Activated naive CD4-positive, alpha-beta T cell treated with anti-CD3 and anti-CD28 coated beads, Interleukin-2, amount 50 U/mL, for 16 hours (primary cell): ENCODE measurements around the gene KIN.
"Not testable (repeated sequence)": the region's sequence is repeated elsewhere in the genome, so short reads cannot be mapped to it uniquely, and the experiment has no call there.

Experiments used
- DNase-seq: peaks from one replicate; pipeline ENCODE4 v3.0.0-alpha.2; 2020

Gene KIN

DNA sequence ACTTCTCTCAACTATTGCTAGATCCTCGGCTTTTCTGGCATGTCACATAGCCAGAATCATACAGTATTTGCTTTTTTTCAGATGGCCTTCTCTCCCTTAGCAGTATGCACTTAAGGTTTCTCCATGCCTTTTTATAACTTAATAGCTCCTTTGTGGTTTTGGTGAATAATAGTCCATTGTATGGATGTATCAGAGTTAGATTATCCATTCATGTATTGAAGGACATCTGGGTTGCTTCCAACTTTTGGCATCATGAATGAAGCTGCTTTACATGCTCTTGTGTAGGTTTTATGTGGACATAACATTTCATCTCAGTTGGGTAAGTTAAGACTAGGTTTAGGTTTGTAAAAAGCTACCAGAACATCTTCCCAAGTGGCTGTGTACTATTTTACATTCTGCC, 4.7 kb upstream of the KIN start:
- DNase-seq = no peak

DNA sequence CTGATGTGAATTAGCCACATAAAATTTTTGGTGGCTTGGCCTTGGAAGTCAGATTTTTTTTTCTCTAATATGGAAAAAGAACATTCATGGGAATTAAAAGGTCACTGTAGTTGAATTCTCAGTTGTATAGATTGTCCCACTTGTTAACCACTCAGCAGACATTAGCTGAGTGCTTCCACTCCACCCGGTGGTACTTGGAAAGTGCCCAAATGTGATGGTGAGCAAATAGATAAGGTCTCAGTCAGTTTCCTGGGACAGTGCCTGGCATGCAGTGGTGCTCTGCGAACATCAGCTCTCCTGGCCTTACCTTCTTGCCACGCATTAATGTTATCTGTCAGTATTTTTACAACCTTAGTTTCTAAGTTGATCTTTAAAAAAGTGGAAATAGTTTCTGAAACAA, 1.6 kb upstream of the KIN start:
- no peak for DNase-seq

DNA sequence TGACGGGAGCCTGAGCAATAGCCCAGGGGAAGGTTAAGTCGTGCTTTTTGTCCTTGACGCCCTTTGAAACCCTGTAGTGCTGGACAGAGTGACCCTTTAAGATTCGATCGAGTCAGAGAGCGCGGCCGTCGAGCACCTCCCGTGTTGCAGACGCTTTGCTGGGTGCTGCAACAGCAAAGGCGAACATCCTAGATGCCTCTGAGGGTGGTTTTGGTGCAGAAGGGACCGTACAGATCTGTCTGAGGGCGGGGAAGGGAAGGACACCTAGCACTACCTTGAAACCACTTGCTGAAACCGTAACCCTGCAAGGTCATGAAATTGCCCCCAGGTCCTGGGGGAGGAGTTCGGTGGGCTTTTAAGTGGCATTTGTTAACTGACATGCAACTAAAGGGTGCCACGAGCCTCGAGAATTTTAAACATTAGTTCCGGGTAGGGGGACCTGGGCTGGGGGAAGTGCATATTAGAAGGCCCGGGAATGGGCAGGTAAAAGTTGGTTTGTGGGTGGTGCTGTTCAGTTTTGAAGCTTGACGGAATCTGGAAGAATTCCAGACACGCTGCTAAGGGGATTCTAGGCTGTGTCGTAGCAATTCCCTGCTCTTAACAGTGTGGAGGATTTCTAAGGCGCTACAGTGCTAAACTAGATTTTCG, 970 bp upstream of the KIN start:
- DNase-seq = no peak

DNA sequence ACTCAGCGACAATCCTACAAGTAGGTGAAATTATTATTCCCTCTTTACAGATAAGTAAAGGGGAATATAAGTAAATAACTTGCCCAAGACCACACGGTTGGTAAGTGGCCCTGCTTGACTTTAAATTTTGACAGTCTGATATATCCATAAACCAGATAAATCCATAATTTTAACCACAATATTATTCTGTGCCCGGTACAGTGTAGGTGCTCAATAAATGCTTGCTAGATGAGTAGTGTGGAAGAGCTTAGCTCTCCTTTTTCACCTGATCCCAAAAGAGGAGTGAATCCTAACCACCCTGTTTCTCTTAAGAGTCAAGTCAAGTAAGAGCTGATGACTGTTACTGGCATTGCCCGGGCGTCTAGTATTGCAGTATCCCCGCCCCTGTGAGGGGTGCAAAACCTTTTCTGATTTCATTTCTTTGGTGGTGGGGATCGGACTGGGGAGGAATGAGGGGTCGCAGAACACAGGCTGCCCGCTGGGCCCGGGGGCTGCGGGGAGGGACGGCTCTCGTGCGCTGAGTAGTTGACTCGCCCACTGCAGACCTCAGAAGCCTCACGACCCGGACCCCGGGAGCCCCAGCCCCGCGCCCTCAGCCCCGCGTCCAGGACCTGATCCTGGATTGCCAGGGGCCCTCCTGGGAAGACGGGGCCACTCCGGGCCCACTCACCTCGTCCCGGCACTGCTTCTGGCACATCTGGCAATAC, 490 bp downstream of the KIN start:
- peak; percentile 15 for DNase-seq

DNA sequence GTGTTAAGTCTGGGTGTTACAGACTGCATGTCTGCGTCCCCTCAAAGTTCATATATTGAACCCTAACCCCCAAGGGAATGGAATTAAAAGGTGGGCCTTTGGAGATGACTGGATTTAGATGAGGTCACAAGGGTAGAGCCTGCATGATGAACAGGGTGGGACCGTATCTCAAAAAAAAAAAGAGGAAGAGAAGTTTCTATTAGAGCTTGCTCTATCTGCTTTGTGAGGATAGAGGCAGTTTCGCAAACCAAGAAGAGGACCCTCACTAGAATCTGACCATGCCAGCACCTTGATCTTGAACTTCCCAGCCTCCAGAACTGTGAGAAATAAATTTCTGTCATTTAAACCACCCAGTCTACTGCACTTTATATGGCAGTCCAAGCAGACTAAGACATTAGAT, 1.4 kb downstream of the KIN start:
- DNase-seq = no peak

DNA sequence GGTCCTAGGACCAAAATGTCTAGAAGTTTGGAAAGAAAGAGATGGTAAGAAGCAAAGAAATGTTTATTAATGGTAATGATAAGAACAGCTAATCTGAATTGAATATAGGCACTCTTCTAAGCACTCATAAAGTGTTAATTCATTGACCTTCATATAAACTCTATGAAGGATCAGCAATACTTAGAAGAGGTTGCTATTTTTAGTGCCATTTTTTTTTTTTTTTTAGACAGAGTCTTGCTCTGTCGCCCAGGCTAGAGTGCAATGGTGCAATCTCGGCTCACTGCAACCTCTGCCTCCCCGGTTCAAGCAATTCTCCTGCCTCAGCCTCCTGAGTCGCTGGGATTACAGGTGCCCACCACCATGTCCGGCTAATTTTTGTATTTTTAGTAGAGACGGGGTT, 5.6 kb downstream of the KIN start:
- DNase-seq = not testable (repeated sequence)

DNA sequence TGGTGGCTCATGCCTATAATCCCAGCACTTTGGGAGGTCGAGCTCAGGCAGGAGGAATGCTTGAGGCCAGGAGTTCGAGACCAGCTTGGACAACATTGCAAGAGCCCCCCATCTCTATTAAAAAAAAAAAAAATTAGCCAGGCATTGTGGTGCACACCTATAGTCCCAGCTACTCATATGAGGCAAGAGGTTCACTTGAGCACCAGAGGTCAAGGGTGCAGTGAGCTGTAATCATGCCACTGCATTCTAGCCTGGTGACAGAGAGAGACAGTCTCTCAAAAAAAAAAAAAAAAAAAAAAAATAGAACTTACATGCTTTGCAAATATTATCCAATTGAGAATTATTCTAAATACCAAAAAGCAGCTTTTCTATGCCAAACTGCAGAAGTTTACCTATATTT, 11.0 kb downstream of the KIN start:
- DNase-seq = no peak

DNA sequence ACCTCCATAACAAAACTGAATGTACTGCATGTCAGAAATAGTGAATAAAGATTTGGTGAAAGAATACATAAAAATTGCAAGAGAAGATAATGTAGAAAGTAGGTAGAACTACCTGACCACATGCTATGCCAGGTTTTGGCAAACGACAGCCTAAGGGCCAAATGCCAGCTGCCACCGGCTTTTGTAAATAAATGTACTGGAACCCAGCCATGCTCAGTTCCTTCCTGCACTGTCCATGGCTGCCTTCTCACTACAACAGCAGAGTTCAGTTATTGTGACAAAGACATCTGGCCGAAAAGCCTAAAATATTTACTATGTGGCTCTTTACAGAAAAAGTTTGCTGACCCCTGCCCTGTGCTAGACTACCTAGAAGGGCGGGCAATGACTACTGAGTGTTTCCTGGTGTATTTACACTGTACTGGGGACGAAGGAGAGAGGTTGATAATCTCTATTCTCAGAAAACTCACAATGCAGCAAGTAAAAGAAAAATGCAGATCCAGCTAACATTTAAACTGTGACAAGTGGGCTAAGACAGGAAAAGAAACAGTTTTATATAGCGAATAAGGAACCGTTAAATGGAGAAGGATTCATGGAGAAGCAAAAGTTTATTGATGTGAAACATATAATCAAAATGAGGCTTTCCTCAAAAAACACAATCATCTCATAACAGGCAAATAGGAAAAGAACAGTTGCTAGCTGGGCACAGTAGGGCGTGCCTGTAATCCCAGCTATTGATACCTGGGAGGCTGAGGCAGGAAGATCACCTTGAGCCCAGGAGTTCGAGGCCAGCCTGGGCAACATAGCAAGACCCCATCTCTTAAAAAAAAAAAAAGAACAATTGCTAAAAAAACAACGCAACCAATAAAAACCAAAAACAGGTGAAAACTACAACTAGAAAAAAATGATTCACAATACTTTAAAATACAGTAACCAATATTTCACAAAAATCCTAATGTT, 13.7 kb downstream of the KIN start:
- DNase-seq = no peak

DNA sequence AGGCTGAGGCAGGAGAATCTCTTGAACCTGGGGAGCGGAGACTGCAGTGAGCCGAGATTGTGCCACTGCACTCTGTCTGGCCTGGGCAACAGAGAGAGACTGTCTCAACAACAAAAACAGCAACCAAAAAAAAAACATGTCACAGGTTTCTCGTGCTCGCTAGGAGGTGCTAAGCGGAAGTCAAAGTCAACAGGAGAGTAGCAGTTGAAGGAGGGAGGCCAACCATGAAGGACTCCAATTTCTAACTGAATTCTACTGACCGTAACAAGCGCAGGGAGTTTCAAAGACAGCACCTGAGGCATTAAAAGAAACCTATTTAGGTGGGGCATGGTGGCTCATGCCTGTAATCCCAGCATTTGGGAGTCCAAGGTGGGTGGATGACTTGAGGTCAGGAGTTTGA, 19.4 kb downstream of the KIN start:
- no peak for DNase-seq

DNA sequence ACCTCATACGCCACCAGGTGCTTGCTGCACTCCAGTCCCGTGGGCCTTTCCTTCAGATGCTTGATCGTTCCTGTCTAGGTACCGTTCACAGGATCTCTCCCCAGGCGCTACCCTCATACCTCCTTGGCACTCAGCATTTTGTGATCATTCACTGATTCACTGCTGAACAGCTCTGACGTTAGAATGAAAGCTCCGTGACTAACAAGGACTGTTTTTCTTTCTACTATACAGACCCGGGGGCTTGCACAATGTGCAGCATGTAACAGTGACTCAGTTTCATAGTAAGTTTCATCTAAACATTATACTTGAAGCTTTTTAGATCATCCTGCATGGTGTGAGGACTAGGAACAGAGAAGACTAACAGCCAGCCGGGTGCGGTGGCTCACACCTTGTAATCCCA, 20.6 kb downstream of the KIN start:
- no peak for DNase-seq

DNA sequence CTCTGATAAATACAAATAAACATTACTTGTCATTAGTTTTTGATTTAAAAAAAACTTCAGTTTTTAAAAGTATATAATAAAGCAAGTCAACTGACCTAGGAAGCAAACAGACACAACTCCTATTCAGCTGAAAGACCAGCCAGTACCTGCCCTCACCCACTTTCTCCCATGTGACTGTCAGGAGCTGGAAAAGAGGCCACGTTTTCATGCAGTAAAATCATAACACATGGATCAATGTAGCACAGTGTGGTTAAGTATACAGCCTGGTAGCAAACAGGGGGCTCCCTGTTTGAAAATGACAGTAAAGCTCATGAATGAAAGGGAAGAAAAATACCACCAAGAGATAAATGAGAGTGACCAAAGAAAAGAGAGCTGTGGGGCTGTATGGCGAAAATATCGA, 21.6 kb downstream of the KIN start:
- DNase-seq = no peak

DNA sequence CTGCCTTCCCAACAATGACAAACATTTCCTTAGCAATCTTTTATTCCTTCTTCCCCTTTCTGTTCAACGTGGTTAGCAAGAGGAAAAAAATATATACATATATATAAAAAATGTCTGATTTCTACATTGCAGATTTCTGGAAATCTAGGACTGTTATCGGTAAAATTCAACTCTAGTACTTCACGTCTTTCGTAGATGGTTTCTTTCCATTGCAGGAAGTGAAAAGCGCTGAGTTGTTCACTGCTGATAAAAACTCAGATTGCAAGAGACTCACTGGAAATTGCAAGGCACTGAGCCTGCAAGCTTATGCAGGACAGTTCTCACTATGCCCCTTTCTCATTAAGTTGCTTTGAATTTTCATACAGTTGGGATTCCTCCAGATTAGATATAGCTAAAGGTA, 23.9 kb downstream of the KIN start:
- DNase-seq = no peak

DNA sequence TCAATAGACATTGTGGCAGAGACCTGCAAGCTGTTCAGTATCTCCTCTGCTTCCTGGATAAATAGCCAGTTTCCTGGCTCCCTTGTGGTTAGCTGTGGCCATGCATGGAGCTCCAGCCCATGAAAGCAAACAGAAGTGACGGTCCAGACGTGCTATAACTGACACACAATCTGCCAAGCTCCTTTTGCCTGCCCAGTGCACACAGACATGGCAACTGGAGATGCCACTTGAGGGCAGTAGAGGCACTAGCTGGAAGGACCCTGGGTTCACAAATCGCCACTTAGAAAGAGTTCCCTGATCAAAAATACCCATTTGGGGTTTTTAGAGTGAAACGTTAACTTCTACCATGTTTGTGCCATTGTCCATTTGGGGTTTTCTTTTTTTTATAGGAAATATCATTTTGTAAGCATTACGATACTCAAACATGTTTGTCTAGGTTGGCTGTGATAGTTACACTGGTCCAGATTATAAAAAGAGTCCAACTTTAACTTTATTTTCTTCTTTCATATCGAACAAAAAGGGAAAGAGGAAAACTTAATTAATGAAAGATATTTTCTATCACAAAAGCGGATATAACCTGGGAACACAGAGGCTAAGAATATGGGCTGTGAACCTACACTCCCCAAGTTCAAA, 31.3 kb downstream of the KIN start:
- DNase-seq = no peak

DNA sequence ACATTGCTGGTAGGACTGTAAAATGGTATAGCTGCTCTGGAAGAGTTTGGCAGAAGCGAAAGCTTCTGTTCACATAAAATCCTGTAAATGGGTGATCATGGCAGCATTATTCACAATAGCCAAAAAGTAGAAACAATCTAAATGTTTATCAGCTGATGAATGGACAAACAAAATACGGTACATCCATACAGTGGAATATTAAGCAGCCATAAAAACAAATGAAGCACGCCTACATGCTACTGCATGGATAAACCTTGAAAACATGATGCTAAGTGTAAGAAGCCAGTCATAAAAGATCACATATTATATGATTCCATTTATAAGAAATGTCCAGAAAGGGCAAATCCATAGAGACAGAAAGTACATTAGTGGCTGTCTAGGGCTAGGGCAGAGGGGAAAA, 32.7 kb downstream of the KIN start:
- DNase-seq = no peak

DNA sequence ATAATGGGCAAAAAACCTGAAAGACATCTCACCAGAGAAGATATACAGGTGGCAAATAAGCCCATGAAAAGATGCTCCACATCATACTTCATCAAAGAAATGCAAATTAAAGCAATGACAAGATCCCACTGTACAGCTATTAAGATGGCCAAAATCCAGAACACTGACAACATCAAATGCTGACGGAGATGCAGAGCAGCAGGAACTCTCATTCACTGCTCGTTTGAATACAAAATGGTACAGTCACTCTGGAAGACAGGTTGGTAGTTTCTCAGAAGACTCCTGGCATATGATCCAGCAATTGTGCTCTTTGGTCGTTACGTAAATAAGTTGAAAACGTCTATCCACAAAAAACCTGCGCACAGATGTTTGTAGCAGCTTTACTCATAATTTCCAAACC, 35.5 kb downstream of the KIN start:
- DNase-seq = no peak

DNA sequence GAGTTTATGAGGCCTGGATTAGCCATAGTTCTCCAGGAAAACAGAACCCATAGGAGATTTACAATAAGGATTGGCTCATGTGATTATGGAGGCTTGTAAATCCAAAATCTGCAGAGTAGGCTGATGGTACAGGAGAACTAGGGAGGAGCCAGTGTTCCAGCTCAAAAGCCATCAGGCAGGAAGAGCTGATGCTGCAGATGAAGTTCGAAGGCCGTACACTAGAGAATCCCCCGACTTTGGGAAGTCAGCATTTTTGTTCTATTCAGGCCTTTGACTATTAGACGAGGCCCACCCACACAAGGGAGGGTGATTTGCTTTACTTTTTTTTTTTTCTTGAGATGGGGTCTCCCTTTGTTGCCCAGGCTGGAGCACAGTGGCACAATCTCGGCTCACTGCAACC, 37.6 kb downstream of the KIN start:
- no peak for DNase-seq

DNA sequence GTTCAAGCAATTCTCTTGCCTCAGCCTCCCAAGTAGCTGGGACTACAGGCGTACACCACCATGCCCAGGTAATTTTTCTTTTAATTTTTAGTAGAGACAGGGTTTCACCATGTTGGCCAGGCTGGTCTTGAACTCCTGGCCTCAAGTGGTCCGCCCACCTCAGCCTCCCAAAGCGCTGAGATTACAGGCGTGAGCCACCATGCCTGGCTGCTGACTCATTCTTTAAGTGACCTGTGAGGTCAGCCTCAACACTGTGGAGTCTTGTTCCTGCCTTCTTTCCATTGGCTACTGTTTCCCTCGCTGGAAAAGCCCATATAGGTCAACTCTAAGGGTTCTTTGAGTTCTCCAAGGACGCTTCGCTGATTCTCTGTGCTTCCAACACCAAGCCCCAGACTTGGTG, 39.2 kb downstream of the KIN start:
- not testable (repeated sequence) for DNase-seq

DNA sequence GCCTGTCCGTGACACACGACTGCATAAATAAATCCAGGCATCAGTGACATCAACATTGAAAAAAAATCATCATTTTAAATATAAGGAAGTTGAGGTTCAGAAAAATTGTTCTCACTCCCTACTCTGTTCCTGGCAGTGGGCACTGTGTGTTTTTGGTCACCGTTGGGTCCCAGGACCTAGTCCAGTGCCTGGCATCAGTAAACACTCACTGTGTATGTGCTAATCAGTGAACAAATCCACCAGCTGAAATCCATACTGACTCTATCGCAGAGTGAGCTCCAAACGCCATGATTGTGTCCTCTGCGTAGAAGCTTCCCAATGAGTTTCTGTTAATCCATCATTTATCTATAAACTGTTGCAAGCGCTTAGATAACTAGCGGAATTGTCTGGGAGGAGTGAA, 43.5 kb downstream of the KIN start:
- DNase-seq = no peak

DNA sequence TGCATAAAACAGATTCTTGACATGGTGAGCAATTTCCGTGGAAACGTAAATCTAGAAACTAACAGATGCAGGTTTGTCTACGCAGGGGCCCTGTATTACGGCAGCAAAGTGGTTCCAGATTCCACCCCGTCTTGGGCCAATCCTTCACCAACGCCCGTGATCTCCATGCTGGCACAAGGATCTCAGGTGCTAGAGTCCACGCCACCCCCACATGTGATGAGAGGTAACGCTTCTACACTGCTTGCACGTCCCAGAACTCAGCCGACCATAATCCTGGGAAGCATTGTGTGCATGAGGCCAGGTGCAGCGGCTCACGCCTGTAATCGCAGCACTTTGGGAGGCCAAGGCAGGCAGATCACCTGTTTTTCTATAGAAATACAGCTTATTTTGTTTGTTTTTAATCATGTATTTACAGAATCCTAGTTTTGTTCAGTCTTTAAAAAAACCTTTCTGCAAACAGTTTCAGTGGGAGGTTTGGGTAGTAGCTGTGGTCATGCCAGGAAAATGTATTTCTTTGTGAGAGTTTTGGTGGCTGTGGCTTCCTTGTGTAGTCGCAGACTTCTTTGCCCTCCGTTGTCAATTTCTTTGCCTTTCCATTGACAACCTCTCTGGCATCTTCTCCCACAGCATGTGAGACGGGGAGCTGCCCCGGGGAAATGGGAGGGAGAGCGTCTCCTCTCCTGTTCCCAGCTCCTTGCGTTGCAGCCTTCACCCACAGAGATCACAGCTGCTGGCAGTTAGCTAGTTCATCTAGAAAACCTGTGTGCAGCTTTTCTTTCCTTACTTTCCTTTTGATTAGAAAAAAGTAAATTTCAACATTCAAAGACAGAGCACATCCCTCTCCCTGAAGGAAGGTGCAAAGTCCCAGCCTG, 49.0 kb downstream of the KIN start:
- DNase-seq = no peak

DNA sequence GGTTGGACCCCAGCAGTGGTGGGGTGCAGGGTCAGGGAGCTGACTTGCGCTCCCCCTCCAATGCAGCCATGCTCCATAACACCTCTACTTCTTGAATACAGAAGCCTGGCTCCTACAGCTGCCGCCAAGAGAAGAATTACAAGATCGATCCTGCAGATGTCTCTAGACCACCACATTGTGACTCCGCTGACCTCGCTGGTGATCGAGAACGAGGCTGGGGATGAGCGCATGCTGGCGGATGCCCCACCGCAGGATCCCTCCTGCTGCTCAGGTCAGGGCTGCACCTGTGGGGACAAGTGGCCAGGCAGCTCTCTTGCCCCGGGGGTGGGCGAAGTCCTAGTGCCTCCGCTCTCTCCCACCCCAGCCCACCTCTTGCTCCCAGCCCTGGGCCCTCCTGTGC, 53.0 kb downstream of the KIN start:
- no peak for DNase-seq

DNA sequence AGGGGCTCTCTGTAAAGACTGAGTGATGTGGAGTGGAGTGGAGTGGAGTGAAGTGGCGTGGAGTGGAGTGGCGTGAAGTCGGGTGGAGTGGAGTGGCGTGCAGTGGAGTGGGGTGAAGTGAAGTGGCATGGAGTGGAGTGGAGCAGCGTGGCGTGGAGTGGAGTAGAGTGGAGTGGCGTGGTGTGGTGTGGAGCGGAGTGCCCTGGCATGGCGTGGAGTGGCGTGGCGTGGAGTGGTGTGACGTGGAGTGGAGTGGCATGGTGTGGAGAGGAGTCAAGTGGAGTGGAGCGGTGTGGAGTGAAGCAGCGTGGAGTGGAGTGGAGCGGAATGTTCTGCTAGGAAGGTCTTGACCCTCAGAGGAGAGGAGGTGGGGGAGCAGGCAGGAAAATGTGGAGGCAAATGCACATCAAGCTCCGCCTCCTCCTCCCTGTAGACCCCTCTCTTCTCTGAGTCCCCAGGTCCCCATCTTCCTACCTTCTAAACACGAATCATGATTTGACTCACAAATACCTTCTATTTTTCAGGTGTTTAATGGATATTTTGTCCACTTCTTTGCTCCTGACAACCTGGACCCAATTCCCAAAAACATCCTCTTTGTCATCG, 64.8 kb downstream of the KIN start:
- no peak for DNase-seq

DNA sequence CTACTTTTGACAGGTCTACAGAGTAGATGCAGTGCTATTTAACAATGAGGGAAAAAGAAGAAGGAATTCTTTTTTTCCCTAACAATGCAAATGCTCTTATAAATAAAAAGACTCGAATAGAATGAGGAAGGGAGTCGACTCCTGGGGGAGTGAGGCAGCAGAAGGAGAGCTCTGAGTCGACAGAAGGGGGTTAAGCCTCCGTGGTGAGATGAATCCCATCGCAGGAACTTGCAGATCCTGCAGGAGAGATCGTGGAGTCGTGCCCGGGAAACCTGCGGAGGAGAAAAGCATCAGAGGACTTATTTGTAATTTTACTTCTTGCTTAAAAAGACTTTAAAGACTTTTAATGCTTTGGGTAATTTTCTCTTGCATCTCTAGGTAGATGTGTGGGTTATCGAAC, 67.3 kb downstream of the KIN start:
- no peak for DNase-seq
